Tibial nerve (tissue), 4 donors: ENCODE results near the gene SLC7A1. TPM values are rescaled to one million over a fixed set of nuclear protein-coding genes. Genes with fewer than 3 reads are reported as not detected.
A peak's percentile ranks its signal among the peaks of the same experiment; 100 is the strongest.

Experiments
- DNase-seq, 2 donors: peaks; one replicate each; pipeline ENCODE4 v3.0.0-alpha.2; 2019; ENCODE audit warnings: low spot score in 2 of 2
- H3K27ac ChIP-seq, 4 donors: fragments of 200-600 bp; sonication (generic) in 3 of 4; one replicate each; pipeline ENCODE4 v1.5.1; 2017 to 2019; ENCODE audit warnings: mild to moderate bottlenecking in 1 of 4
- H3K27me3 ChIP-seq, 2 donors: fragments of 200-600 bp; sonication (generic) in 1 of 2; one replicate each; pipeline versions ENCODE4 v1.5.1 to v1.6.0; 2017 to 2019
- H3K36me3 ChIP-seq, 3 donors: fragments of 200-600 bp; sonication (generic); one replicate each; pipeline ENCODE4 v1.5.1; 2018 to 2019
- H3K4me1 ChIP-seq, 4 donors: fragments of 200-600 bp; sonication (generic) in 3 of 4; one replicate each; pipeline ENCODE4 v1.5.1; 2017 to 2019
- H3K4me3 ChIP-seq, 4 donors: fragments of 200-600 bp; sonication (generic) in 3 of 4; one replicate each; pipeline ENCODE4 v1.5.1; 2017 to 2019; ENCODE audit warnings: mild to moderate bottlenecking in 1 of 4, moderate library complexity in 1 of 4
- H3K9me3 ChIP-seq, 4 donors: fragments of 200-600 bp; sonication (generic) in 3 of 4; one replicate each; pipeline ENCODE4 v1.5.1; 2017 to 2019
- EP300 ChIP-seq, 2 donors: sonication (generic); formaldehyde crosslinking; IDR thresholded peaks; one replicate each; pipeline ENCODE4 v1.6.1; 2017; ENCODE audit warnings: antibody characterized with exemption in 2 of 2, mild to moderate bottlenecking in 1 of 2
- POLR2A ChIP-seq, 2 donors: fragments of 450-650 bp; IDR thresholded peaks; one replicate each; pipeline ENCODE4 v1.6.1; 2017; ENCODE audit warnings: antibody characterized with exemption in 2 of 2, mild to moderate bottlenecking in 2 of 2, moderate library complexity in 2 of 2
- WGBS, 2 donors: methylation state at CpG; one replicate each; pipeline ENCODE4 v1.1.5; 2018; 5-methylcytosine and 5-hydroxymethylcytosine counted together
- total RNA-seq, 4 donors: library from RNA; depleted of rRNA; stranded (reverse); fragments of >200 nt; gene quantifications; one replicate each; pipeline ENCODE4 v1.1.0, GENCODE V29; 2016
- TF ChIP-seq, protein P1 (sequence below), 5 experiments: fragments of 200-600 bp in 3 of 5; fragments of 450-650 bp in 2 of 5; sonication (generic) in 3 of 5; IDR thresholded peaks; one replicate each; pipeline ENCODE4 v1.5.1; 2016 to 2019; ENCODE audit warnings: antibody characterized with exemption in 5 of 5, mild to moderate bottlenecking in 3 of 5, moderate library complexity in 2 of 5

Gene SLC7A1
- total RNA-seq, 4 donors from 2014 or later, result 9.2 to 46.5 (median 24.7) TPM

DNA sequence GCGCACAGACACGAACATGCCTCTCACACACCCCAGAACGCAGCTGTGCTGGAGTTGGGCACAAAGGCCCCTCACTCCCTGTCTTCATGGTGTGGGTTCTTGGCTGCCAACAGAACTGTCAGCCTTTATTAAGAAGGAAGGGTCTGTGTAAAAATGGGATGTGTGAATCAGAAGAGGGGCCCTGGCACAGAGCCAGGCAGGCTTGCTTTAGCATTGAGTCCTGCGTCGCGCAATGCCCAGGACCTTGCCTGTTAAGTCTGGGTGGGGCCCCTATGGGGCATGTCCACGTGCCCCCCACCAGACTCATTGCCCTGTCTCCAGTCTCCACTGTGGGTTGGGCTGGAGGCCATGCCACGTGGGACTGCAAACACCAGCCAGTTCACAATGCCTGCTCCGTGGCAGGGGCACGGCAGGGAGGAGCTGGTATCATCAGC, 84.8 kb downstream of the SLC7A1 start:
- 69 to 70% methylated on average over 10 of the region's 10 CpGs for WGBS, 2 donors
- Histone ChIP-seq H3K27me3 (no peaks in the 10 kb centered on the region), H3K4me1 (peaks cover 0 to 26% (median 0%) of the 10 kb centered on the region in 4 donors), H3K9me3 (no peaks in the 10 kb centered on the region), H3K4me3 (no peak overlapping the region), H3K27ac (no peak overlapping the region), H3K36me3 (peaks cover 0 to 27% (median 0%) of the 10 kb centered on the region in 3 donors)
- TF ChIP-seq EP300 (IDR thresholded peaks at IDR 0.05), result no peak
- TF ChIP-seq, protein P1, sequence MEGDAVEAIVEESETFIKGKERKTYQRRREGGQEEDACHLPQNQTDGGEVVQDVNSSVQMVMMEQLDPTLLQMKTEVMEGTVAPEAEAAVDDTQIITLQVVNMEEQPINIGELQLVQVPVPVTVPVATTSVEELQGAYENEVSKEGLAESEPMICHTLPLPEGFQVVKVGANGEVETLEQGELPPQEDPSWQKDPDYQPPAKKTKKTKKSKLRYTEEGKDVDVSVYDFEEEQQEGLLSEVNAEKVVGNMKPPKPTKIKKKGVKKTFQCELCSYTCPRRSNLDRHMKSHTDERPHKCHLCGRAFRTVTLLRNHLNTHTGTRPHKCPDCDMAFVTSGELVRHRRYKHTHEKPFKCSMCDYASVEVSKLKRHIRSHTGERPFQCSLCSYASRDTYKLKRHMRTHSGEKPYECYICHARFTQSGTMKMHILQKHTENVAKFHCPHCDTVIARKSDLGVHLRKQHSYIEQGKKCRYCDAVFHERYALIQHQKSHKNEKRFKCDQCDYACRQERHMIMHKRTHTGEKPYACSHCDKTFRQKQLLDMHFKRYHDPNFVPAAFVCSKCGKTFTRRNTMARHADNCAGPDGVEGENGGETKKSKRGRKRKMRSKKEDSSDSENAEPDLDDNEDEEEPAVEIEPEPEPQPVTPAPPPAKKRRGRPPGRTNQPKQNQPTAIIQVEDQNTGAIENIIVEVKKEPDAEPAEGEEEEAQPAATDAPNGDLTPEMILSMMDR (IDR thresholded peaks at IDR 0.05), result no peak
- no peak for TF ChIP-seq POLR2A (IDR thresholded peaks at IDR 0.05)
- DNase-seq, result no peak

DNA sequence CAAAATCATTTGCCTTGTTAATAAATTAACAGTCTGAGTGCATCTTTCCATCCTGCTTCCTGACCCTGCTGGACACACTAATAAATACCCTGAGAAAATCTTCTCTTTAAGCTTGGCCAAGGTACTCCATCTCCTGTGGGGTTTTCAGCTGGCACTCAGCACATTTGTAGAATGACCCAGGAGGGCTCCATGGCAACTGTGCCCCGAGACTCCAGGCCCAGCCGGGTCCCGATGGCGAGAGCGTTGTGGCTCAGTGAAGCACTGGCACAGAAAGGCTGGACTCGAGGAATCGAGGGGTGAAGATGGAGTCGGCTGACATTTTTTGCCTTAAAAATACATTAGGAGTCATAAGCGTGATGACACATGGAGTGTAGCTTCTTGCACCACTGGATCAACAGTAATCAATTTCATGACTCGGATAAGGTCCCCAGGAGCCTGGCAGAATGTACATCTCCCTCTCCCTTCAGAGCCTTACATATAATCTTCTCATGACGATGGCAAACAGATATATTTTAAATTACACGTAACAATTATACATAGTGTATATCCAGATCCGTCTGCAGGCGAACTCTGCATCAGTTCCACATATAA, 85.4 kb downstream of the SLC7A1 start:
- 93 to 95% methylated on average over 14 of the region's 14 CpGs for WGBS, 2 donors
- Histone ChIP-seq H3K4me1 (peaks cover 0 to 26% (median 0%) of the 10 kb centered on the region in 4 donors), H3K27ac (no peak overlapping the region), H3K9me3 (no peaks in the 10 kb centered on the region), H3K27me3 (no peaks in the 10 kb centered on the region), H3K36me3 (peaks cover 0 to 22% (median 0%) of the 10 kb centered on the region in 3 donors), H3K4me3 (no peak overlapping the region)
- DNase-seq, result no peak
- TF ChIP-seq, protein P1 (IDR thresholded peaks at IDR 0.05), result no peak
- TF ChIP-seq POLR2A (IDR thresholded peaks at IDR 0.05), result no peak
- TF ChIP-seq EP300 (IDR thresholded peaks at IDR 0.05), result no peak

DNA sequence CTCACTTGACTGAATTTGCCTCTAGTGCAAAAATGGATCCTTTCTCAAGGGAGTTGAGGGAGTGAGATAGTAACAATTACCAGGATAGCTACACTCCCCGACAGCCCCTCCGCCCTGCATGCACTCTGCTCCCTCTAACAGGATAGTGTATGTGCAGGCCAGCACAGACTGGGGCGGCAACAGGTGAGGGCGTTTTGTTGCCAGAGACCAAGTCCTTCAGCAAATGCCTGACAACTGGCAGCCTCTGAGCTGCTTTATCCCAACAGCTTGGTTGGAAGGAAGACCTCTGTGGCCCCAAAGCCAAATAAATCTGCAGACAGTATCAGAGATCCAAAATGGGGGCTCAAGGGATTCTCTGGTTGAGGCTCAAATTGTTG, 86.6 kb downstream of the SLC7A1 start:
- TF ChIP-seq, protein P1 (IDR thresholded peaks at IDR 0.05), result no peak
- TF ChIP-seq EP300 (IDR thresholded peaks at IDR 0.05), result no peak
- no peak for TF ChIP-seq POLR2A (IDR thresholded peaks at IDR 0.05)
- H3K27me3 ChIP-seq, result peaks cover 0 to 11% of the 10 kb centered on the region in 2 donors
- no peaks in the 10 kb centered on the region for H3K9me3 ChIP-seq
- H3K4me3 ChIP-seq, result no peak overlapping the region
- WGBS, 2 donors, result 77 to 81% methylated on average over 4 of the region's 4 CpGs
- no peak for DNase-seq
- no peak overlapping the region for H3K27ac ChIP-seq
- H3K36me3 ChIP-seq, result peaks cover 0 to 9% (median 0%) of the 10 kb centered on the region in 3 donors
- peaks cover 0 to 26% (median 0%) of the 10 kb centered on the region in 4 donors for H3K4me1 ChIP-seq

DNA sequence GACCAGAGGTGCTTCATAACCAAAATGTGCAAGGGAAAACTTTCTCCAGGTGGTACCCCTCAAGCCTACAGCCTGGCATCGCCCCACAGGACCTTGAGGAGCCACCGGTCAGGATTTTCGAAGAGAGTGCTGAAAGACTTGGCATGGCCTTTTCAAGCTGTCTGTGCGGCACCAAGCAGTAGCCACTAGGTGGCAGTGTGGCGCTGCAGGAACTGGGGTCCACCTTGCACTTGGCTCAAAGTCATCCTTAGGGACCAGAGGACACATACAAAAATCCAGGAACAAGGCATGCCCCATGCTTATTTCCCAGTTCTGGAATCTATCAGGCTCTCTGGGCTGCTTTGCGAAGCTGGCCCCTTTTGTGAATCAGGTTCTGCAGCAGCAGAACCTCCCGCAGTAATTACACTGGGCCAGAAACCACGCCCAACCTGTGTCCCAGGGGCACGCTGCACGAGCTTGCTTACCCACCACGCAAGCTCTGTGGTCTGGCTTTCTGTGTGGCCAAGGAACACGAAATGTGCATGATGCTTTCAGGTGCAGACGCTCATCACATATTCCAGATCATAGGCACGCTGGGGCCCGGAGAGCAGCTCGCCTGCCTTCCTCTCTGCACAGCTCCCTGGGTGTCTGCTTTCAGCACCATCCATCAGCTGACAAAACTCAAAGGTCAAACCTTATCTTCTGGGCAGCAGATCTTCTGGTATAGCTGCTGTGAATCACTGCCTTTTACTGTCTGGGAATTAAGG, 87.2 kb downstream of the SLC7A1 start:
- H3K27ac ChIP-seq, result no peak overlapping the region
- H3K27me3 ChIP-seq, result peaks cover 0 to 11% of the 10 kb centered on the region in 2 donors

More for the DNA sequence above, 87.2 kb downstream of the SLC7A1 start:
- H3K4me1 ChIP-seq, result peaks cover 0 to 26% (median 0%) of the 10 kb centered on the region in 4 donors
- 43 to 45% methylated on average over 13 to 15 of the region's 16 CpGs for WGBS, 2 donors
- peaks cover 0 to 4% (median 0%) of the 10 kb centered on the region in 3 donors for H3K36me3 ChIP-seq
- TF ChIP-seq POLR2A (IDR thresholded peaks at IDR 0.05) (no peak), EP300 (IDR thresholded peaks at IDR 0.05) (peak in 1 of 2 donors; percentile 43)
- TF ChIP-seq, protein P1 (IDR thresholded peaks at IDR 0.05), result peak; percentile 90 to 98 (median 94)
- H3K9me3 ChIP-seq, result no peaks in the 10 kb centered on the region
- peak; percentile 82 to 90 for DNase-seq
- H3K4me3 ChIP-seq, result no peak overlapping the region
